HG03439 (cell line): ENCODE data around the gene RNF217.

ENCODE experiments used
- ATAC-seq: cut with Tn5 transposase; IDR thresholded peaks from one replicate; pipeline ENCODE4 v1.9.1; 2021; ENCODE audit warnings: mild to moderate bottlenecking, moderate library complexity; ENCODE audit not compliant: unreplicated experiment

RNF217 gene

GRCh38 chr6:125095580-125096301, 133.5 kb downstream of the RNF217 start:
- no peak for ATAC-seq

- ATAC-seq = no peak
Measured at GRCh38 chr6:125097186-125097585, 134.9 kb downstream of the RNF217 start.

DNA sequence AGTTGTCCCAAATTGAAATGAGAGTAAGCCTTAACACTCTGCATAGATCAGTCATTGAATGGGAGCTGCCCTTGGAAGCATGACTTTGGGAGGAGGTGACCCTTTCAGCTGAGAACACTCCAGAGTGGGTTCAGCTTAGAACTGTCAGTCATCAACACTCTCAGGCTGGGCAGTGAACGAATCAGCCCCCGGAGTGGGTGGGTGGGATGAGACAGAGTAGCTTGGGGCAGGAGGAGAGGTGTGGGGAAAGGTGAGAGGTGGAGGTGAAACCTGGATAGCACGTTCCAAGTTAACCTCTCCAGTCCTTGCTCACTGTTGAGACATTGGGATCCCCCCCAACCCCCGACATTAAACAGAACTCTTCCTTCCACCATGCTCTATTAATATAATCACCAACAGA, 136.0 kb downstream of the RNF217 start:
- ATAC-seq = no peak

GRCh38 chr6:125099211-125100073, 137.2 kb downstream of the RNF217 start:
- ATAC-seq = no peak

DNA sequence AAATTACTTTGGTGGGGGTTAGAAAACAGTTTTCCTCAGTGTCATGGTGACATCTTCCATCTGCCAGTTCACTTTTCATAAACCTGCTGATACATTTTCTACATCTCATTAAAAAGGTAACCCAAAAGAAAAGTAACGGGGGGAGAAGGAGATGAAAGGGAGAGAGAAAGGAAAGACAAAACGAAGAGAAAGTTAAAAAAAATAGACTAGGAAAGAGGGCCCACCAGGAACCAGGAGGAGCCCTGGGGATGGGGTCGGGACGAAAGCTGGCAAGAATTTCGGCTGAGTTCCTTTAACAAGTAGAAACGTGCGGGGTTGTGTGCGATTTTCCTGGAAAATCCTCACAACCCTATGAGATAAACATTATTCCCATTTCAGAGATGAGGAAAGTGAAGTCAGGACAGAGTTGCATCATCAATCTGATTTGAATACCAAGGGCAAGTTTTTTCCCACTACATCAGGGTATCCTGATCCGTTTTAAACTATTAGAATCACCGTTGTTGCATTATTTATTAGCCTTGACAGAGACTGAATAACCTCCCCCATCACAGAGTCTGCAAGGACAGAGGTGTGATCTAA, 137.9 kb downstream of the RNF217 start:
- no peak for ATAC-seq

DNA sequence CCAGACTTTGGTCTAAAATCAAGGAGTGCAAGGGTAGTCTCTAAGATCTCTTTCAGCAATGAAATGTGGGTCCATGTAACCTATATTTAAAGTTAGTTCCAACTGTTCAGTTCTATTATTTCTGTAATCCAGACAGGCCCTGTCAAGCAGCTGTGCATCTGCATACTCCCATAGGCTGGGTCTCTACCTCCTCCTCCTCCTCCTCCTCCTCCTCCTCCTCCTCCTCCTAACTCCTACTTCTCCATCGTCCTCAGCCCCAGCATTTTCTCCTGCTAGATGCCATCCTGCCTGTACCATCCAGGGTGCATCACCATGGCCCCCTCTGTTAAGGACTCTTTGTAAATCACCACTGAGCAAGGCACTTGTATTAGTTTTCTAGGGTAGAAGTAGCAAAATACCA, 138.9 kb downstream of the RNF217 start:
- no peak for ATAC-seq

GRCh38 chr6:125101631-125102030, 139.4 kb downstream of the RNF217 start:
- ATAC-seq = no peak

DNA sequence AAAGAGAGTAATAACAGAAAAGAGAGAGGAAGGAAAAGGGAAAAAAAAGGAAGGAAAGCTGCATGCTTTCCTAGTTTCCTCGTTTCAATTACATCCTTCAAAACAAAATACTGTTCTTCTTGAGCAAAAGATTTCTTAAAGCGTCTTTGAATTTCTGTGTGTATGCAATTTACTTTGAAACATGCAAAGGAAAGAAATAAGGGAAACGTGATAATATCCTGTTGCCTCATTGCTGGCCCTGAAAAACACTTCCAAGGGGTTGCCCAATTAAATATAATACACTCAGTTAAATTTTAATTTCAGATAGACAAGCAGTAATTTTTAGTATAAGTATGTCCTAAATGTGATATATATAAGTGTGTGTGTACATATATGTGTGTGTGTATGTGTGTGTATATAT, 140.2 kb downstream of the RNF217 start:
- no peak for ATAC-seq

DNA sequence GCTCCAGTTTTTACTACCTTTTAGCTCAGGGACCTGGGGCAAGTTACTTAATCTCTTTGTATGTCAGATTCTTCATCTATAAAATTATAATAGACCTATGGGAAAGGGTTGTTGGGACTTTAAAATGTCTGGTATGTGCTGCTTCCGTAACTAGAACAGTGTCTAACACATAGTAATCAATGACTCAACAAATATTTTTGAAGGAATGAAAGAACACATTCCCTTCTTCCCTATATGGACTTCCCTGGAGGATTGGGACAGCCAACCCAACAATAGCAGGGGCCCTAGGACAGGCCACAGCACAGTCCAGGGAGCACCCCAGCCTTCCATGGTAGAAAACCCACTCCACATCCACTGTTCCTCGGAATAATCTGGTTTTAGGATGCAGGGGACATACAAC, 140.7 kb downstream of the RNF217 start:
- ATAC-seq = no peak

DNA sequence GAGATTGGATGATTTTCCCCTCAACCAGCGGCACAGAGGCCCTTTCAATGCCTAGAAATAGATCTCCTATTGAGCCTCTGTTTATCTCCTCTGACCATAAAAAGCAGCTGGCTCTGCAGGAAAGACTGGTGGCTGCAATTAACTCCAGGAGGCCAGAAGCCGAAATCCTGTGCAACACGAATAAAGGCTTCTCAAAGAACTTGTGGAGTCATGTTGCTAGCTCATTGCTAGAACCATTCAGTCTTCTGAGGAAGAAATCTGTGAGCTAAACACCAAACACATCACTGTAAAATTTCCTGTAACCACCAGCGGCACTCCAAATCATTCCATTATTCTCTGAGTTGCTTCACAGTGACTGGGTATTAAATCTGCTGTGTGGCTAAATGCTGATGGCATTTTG, 142.2 kb downstream of the RNF217 start:
- no peak for ATAC-seq

DNA sequence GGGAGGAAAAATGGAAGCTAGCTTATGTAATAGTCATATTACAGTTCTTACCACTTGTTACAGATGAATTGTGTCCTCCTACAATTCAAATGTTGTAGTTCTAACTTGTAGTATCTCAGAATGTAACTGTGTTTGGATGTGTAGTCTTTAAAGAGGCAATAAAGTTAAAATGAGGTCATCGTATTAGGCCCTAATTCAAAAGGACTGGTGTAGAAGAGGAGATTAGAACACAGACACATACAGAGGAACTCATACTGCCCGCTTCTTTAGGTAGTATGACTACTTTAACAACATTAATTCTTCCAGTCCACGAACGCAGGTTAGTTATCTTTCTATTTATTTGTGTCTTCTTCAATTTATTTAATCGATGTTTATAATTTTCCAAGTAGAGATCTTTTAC, 144.8 kb downstream of the RNF217 start:
- ATAC-seq = no peak

DNA sequence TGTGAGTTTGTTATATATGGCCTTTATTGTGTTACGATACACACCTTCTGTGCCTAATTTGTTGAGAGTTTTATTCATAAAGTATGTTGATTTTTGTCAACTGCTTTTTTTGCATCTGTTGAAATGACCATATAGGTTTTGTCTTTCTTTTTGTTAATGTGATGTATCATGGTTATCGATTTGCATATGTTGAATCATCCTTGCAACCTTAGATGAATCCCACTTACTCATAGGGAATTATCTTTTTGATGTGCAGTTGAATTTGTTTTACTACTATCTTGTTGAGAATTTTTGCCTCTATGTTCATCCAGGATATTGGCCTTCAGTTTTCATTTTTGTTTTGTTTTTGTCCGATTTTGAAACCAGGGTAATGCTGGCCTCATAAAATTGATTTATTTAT, 145.7 kb downstream of the RNF217 start:
- no peak for ATAC-seq

GRCh38 chr6:125110056-125110455, 147.8 kb downstream of the RNF217 start:
- no peak for ATAC-seq

- ATAC-seq = no peak
Measured at GRCh38 chr6:125111219-125111983, 149.2 kb downstream of the RNF217 start.

- ATAC-seq = no peak
Measured at GRCh38 chr6:125112934-125113333, 150.7 kb downstream of the RNF217 start.

DNA sequence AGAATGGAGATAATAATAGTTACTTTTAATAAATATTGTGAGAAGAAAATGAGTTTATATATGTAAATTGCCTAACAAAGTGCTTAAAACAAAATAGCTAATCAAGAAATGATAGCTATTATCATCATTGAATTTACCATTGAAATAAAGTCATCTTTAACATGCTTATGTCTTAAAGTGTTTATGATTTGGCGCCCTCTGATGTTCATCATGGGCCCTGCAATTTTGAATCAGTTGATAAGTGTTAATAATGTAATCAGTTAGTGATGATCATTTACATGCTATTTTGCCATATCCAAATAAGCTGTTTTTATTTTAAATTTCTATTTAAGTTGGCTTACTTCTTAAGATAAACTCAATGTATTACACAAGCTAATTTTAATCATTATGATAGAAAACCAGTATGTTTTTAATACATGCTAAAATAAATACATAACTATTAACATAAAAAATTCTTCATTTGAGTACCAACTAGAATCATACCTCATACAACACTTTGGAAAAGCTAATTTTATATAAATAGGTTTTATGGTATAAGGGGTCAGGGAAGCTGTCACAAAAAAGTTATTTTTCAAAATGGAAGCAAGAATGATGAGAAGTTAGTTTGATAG, 152.1 kb downstream of the RNF217 start:
- no peak for ATAC-seq

DNA sequence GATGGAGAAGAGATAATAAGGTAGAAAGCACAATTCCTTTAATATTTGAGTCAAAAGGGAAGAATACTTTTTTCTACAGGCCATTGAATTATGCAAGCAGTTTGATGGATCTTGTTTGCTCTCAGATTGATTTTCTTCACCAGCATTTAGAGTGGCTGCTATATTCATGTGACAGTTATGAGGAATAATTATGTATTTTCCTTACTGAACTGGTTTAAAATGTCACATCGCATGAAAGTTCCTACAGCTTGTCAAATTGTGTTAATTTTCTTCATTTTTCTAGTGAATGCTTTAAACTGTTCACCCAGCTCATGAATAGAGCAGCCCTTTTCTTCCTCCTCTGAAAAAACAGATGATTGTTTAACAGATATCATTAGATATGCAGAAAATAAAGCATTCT, 153.9 kb downstream of the RNF217 start:
- ATAC-seq = no peak

DNA sequence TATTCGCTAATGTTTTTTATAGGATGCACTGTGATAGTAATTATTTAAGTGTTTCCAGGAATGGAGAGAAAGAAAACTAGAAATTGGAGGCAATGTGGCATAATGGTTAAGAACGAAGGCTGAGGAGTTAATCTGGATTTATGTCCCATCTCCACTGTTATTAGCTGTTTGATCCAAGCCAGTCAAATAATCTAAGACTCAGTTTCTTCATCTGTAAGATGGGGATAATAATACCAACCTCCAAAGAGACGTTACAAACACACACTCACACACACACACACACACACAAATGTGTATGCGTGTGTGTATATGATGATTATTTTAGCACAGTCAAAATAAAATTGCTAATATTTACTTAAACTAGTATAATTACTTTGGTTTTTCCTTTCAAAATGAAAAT, 154.5 kb downstream of the RNF217 start:
- no peak for ATAC-seq

- no peak for ATAC-seq
Measured at GRCh38 chr6:125117818-125118217, 155.6 kb downstream of the RNF217 start.

GRCh38 chr6:125120054-125120590, 157.9 kb downstream of the RNF217 start:
- ATAC-seq = no peak

DNA sequence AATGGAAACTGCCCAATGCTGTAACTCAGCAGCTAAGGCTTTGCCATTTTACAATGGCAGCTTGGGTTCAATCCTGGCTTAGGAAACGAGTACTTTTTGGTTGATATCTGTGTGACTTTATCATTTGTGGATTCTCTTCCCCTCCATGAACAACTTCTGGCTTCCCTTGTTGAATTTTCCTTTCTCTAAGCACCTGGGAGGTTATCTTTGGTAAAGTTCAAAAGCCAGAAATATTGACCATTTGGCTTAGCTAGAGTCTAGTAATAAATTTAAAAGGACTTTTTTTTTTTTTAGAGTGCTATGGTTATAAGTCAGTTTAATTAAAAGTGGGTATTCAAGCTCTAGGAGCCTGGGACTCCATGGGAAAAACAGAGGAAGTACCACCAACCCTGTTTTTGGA, 159.7 kb downstream of the RNF217 start:
- no peak for ATAC-seq
